ENCODE data around the gene BSN.

Gene BSN

GRCh38 chr3:49518016-49518415, 36.3 kb upstream of the BSN start:
- no peak for DNase-seq (ENCODE audit: low read depth)
- no peak overlapping the region for H3K4me3 ChIP-seq (ENCODE audit: control insufficient read depth, low read depth, low read length)
- TF ChIP-seq CTCF (conservative IDR thresholded peaks at IDR 0.05; ENCODE audit: control insufficient read depth, insufficient read depth, low read depth, low read length): no peak

GRCh38 chr3:49518441-49518840, 35.8 kb upstream of the BSN start:
- no peak for TF ChIP-seq CTCF (conservative IDR thresholded peaks at IDR 0.05; ENCODE audit: control insufficient read depth, insufficient read depth, low read depth, low read length)
- DNase-seq (ENCODE audit: low read depth): no peak
- no peak overlapping the region for H3K4me3 ChIP-seq (ENCODE audit: control insufficient read depth, low read depth, low read length)

GRCh38 chr3:49519296-49519695, 35.0 kb upstream of the BSN start:
- no peak for DNase-seq (ENCODE audit: low read depth)
- no peak for TF ChIP-seq CTCF (conservative IDR thresholded peaks at IDR 0.05; ENCODE audit: control insufficient read depth, insufficient read depth, low read depth, low read length)

GRCh38 chr3:49519916-49520385, 34.3 kb upstream of the BSN start:
- no peak overlapping the region for H3K4me3 ChIP-seq (ENCODE audit: control insufficient read depth, low read depth, low read length)
- no peak for DNase-seq (ENCODE audit: low read depth)
- TF ChIP-seq CTCF (conservative IDR thresholded peaks at IDR 0.05; ENCODE audit: control insufficient read depth, insufficient read depth, low read depth, low read length): no peak

More at GRCh38 chr3:49519296-49519695, 35.0 kb upstream of the BSN start:
- H3K4me3 ChIP-seq (ENCODE audit: control insufficient read depth, low read depth, low read length): no peak overlapping the region

GRCh38 chr3:49523756-49524747, 30.2 kb upstream of the BSN start:
- DNase-seq (ENCODE audit: low read depth): no peak
- H3K4me3 ChIP-seq (ENCODE audit: control insufficient read depth, low read depth, low read length): no peak overlapping the region
- TF ChIP-seq CTCF (conservative IDR thresholded peaks at IDR 0.05; ENCODE audit: control insufficient read depth, insufficient read depth, low read depth, low read length): no peak

- no peak overlapping the region for H3K4me3 ChIP-seq (ENCODE audit: control insufficient read depth, low read depth, low read length)
- TF ChIP-seq CTCF (conservative IDR thresholded peaks at IDR 0.05; ENCODE audit: control insufficient read depth, insufficient read depth, low read depth, low read length): no peak
- no peak for DNase-seq (ENCODE audit: low read depth)
These were observed 24.7 kb upstream of the BSN start for GRCh38 chr3:49529567-49529966.

Measured in fibroblast of mammary gland (primary cell).